Liver (tissue), 9 donors: Measurements from ENCODE around the gene EBLN2. TPM values are rescaled to one million over a fixed set of nuclear protein-coding genes. Genes with fewer than 3 reads are reported as not detected.

Source experiments
- DNase-seq: peaks from one replicate; pipeline ENCODE4 v3.0.0-alpha.2; 2017; ENCODE audit warnings: low spot score
- H3K27ac ChIP-seq, 2 donors: one replicate each; pipeline ENCODE4 v1.7.0; 2013; ENCODE audit warnings: inconsistent platforms in 2 of 2, low read length in 2 of 2, control low read depth in 1 of 2, low read depth in 1 of 2, mild to moderate bottlenecking in 1 of 2
- H3K27me3 ChIP-seq, 4 donors: one replicate each; pipeline versions ENCODE4 v1.6.1 to v1.7.0; 2013; ENCODE audit warnings: low read length in 3 of 4, inconsistent platforms in 1 of 4, mild to moderate bottlenecking in 1 of 4, moderate library complexity in 1 of 4; ENCODE audit not compliant: control insufficient read depth in 4 of 4, insufficient read depth in 4 of 4
- H3K36me3 ChIP-seq, 4 donors: one replicate each; pipeline versions ENCODE4 v1.6.1 to v1.7.0; 2013; ENCODE audit warnings: low read length in 3 of 4, mild to moderate bottlenecking in 3 of 4, low read depth in 1 of 4, moderate library complexity in 1 of 4; ENCODE audit not compliant: control insufficient read depth in 4 of 4, insufficient read depth in 3 of 4
- H3K4me1 ChIP-seq, 4 donors: one replicate each; pipeline versions ENCODE4 v1.6.1 to v1.7.0; 2013; ENCODE audit warnings: low read length in 3 of 4, mild to moderate bottlenecking in 3 of 4, moderate library complexity in 1 of 4; ENCODE audit not compliant: control insufficient read depth in 4 of 4, insufficient read depth in 4 of 4
- H3K4me3 ChIP-seq, 3 donors: one replicate each; pipeline versions ENCODE4 v1.6.1 to v1.7.0; 2013; ENCODE audit warnings: low read length in 3 of 3, control low read depth in 1 of 3, low read depth in 1 of 3, mild to moderate bottlenecking in 1 of 3
- H3K9ac ChIP-seq, 2 donors: one replicate each; pipeline ENCODE4 v1.7.0; 2013; ENCODE audit warnings: low read length in 2 of 2, mild to moderate bottlenecking in 2 of 2, moderate library complexity in 2 of 2, control low read depth in 1 of 2, low read depth in 1 of 2
- H3K9me3 ChIP-seq, 4 donors: one replicate each; pipeline versions ENCODE4 v1.6.1 to v1.7.0; 2013; ENCODE audit warnings: low read length in 3 of 4; ENCODE audit not compliant: control insufficient read depth in 4 of 4
- ATF3 ChIP-seq: IDR thresholded peaks from 2 replicates; pipeline ENCODE4 v1.6.1; 2016; ENCODE audit warnings: antibody characterized with exemption
- CTCF ChIP-seq: fragments of 150-350 bp; IDR thresholded peaks from 2 replicates; pipeline ENCODE4 v1.5.1; 2017; ENCODE audit warnings: improper control_type of control experiment, low read depth, low read length; ENCODE audit not compliant: missing input control
- EGR1 ChIP-seq, 2 donors: IDR thresholded peaks; 2 replicates each; pipeline ENCODE4 v1.6.1; 2016 to 2018; ENCODE audit warnings: antibody characterized with exemption in 2 of 2, low read depth in 2 of 2
- FOXA1 ChIP-seq: IDR thresholded peaks from 2 replicates; pipeline ENCODE4 v1.6.1; 2016; ENCODE audit warnings: antibody characterized with exemption
- FOXA2 ChIP-seq: IDR thresholded peaks from 2 replicates; pipeline ENCODE4 v1.6.1; 2016; ENCODE audit warnings: antibody characterized with exemption
- GABPA ChIP-seq, 2 donors: IDR thresholded peaks in 1 of 2; conservative IDR thresholded peaks in 1 of 2; 2 replicates each; pipeline ENCODE4 v1.6.1; 2016; ENCODE audit warnings: antibody characterized with exemption in 2 of 2, mild to moderate bottlenecking in 1 of 2, moderate library complexity in 1 of 2
- HNF4A ChIP-seq, 2 donors: conservative IDR thresholded peaks; 2 replicates each; pipeline ENCODE4 v1.6.1; 2016; ENCODE audit warnings: antibody characterized with exemption in 2 of 2, mild to moderate bottlenecking in 2 of 2
- HNF4G ChIP-seq: IDR thresholded peaks from 2 replicates; pipeline ENCODE4 v1.6.1; 2016; ENCODE audit warnings: antibody characterized with exemption
- JUND ChIP-seq, 2 donors: IDR thresholded peaks; 2 replicates each; pipeline ENCODE4 v1.6.1; 2016; ENCODE audit warnings: antibody characterized with exemption in 2 of 2
- NR2F2 ChIP-seq: IDR thresholded peaks from 2 replicates; pipeline ENCODE4 v1.6.1; 2016; ENCODE audit warnings: antibody characterized with exemption
- RAD21 ChIP-seq, 2 donors: IDR thresholded peaks; 2 replicates each; pipeline ENCODE4 v1.6.1; 2016; ENCODE audit warnings: antibody characterized with exemption in 2 of 2, mild to moderate bottlenecking in 2 of 2
- RXRA ChIP-seq, 2 donors: IDR thresholded peaks; 2 replicates each; pipeline ENCODE4 v1.6.1; 2017 to 2018; ENCODE audit warnings: antibody characterized with exemption in 2 of 2, mild to moderate bottlenecking in 1 of 2
- SP1 ChIP-seq: IDR thresholded peaks from 2 replicates; pipeline ENCODE4 v1.6.1; 2018; ENCODE audit warnings: antibody characterized with exemption, mild to moderate bottlenecking
- TAF1 ChIP-seq: conservative IDR thresholded peaks from 2 replicates; pipeline ENCODE4 v1.6.1; 2016; ENCODE audit warnings: antibody characterized with exemption, mild to moderate bottlenecking
- YY1 ChIP-seq: IDR thresholded peaks from 2 replicates; pipeline ENCODE4 v1.6.1; 2016; ENCODE audit warnings: antibody characterized with exemption, mild to moderate bottlenecking
- ZBTB33 ChIP-seq: IDR thresholded peaks from 2 replicates; pipeline ENCODE4 v1.6.1; 2016; ENCODE audit warnings: antibody characterized with exemption
- WGBS: extraction: QIAGEN DNeasy Blood & Tissue Kit; methylation state at CpG from one replicate; pipeline ENCODE4 v1.1.7; 2013; 5-methylcytosine and 5-hydroxymethylcytosine counted together
- polyA plus RNA-seq, 2 donors: library from polyadenylated mRNA; stranded (reverse) in 1 of 2; unstranded in 1 of 2; fragments of 200-250 nt in 1 of 2; fragments of >200 nt in 1 of 2; fragmentation: Nextera tagmentation in 1 of 2; extraction: Ambion mirVana in 1 of 2; gene quantifications; one replicate each; pipeline versions ENCODE4 v1.2.1 to v1.2.3, GENCODE V29; 2013 to 2015
- total RNA-seq, 2 donors: library from RNA; depleted of rRNA; stranded (reverse); fragments of >200 nt; gene quantifications; one replicate each; pipeline ENCODE4 v1.2.3, GENCODE V29; 2014
- TF ChIP-seq, protein P1 (sequence below): IDR thresholded peaks from 2 replicates; pipeline ENCODE4 v1.6.1; 2016; ENCODE audit warnings: antibody characterized with exemption
- TF ChIP-seq, protein P2 (sequence below): IDR thresholded peaks from 2 replicates; pipeline ENCODE4 v1.6.1; 2016; ENCODE audit warnings: antibody characterized with exemption, mild to moderate bottlenecking
- donor health status: healthy.
- donor health status: healthy.
- donor health status: healthy.
- donor health status: healthy.
- donor health status: healthy.

EBLN2 gene
- total and polyA plus RNA-seq, 4 donors: 0.31 to 7.2 (median 2.0) TPM

DNA sequence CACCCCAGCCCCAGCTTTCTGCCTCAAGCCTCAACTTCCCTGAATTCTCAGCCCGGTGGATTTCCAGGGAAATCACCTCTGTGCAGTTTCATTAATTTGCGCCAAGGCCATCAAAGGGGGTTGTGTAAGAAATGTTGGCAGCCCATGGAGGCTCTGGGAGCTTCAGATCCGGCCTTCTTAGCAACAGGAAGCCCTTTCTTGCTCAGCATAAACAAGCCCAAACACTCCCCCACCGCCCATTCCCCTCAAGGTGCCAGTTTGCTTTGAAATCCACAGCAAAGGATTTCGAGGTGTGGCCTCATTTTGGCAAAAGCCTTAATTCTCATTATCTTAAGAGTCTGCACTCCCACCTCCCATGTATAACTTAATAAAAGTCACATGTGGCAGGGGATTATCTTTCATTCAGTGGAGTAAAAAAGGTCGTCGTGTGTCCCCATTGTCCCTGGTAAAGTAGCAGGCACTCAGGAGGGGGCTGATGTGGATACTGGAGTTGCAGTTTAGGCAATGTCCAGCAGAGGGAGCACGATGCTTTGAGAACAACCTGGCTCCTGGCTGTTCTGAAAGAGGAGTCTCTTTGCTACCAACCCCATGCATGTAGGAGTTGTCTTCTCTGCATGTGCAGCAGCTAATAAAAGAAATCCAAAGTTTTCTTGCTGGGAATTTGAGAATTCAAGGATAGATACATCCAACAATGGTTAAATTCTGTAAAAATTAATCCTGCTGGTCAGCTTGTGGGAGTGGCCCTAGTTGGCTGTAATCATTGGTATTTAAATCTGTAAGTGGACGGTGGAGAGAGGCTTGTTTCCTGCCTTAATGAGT is 39.5 kb downstream of the EBLN2 start:
- H3K27ac ChIP-seq: no peak overlapping the region
- no peak for TF ChIP-seq ATF3
- TF ChIP-seq CTCF: peak; percentile 93
- peak; percentile 92 to 96 for TF ChIP-seq RAD21 (IDR thresholded peaks at IDR 0.05)

GRCh38 chr3:73101881-73102280 is 40.4 kb downstream of the EBLN2 start:
- TF ChIP-seq NR2F2: no peak
- TF ChIP-seq, protein P1, sequence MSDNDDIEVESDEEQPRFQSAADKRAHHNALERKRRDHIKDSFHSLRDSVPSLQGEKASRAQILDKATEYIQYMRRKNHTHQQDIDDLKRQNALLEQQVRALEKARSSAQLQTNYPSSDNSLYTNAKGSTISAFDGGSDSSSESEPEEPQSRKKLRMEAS: no peak
- no peak for TF ChIP-seq YY1
- no peak for TF ChIP-seq TAF1
- TF ChIP-seq, protein P2, sequence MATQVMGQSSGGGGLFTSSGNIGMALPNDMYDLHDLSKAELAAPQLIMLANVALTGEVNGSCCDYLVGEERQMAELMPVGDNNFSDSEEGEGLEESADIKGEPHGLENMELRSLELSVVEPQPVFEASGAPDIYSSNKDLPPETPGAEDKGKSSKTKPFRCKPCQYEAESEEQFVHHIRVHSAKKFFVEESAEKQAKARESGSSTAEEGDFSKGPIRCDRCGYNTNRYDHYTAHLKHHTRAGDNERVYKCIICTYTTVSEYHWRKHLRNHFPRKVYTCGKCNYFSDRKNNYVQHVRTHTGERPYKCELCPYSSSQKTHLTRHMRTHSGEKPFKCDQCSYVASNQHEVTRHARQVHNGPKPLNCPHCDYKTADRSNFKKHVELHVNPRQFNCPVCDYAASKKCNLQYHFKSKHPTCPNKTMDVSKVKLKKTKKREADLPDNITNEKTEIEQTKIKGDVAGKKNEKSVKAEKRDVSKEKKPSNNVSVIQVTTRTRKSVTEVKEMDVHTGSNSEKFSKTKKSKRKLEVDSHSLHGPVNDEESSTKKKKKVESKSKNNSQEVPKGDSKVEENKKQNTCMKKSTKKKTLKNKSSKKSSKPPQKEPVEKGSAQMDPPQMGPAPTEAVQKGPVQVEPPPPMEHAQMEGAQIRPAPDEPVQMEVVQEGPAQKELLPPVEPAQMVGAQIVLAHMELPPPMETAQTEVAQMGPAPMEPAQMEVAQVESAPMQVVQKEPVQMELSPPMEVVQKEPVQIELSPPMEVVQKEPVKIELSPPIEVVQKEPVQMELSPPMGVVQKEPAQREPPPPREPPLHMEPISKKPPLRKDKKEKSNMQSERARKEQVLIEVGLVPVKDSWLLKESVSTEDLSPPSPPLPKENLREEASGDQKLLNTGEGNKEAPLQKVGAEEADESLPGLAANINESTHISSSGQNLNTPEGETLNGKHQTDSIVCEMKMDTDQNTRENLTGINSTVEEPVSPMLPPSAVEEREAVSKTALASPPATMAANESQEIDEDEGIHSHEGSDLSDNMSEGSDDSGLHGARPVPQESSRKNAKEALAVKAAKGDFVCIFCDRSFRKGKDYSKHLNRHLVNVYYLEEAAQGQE: no peak
- no peak for TF ChIP-seq GABPA (IDR thresholded peaks at IDR 0.05 in 1 of 2, conservative IDR thresholded peaks at IDR 0.05 in 1 of 2)
- TF ChIP-seq HNF4G: no peak
- no peak for TF ChIP-seq SP1
- TF ChIP-seq HNF4A (conservative IDR thresholded peaks at IDR 0.05): no peak
- no peak for TF ChIP-seq FOXA1
- TF ChIP-seq CTCF: no peak
- TF ChIP-seq RXRA (IDR thresholded peaks at IDR 0.05): no peak
- no peak for TF ChIP-seq RAD21 (IDR thresholded peaks at IDR 0.05)
- TF ChIP-seq FOXA2: no peak
- TF ChIP-seq EGR1 (IDR thresholded peaks at IDR 0.05; ENCODE audit: low read depth in 2 of 2): no peak
- TF ChIP-seq JUND (IDR thresholded peaks at IDR 0.05): no peak
- TF ChIP-seq ZBTB33: no peak
- TF ChIP-seq ATF3: no peak
- 48% methylated on average over 2 of the region's 2 CpGs for WGBS

More for the DNA sequence above, 39.5 kb downstream of the EBLN2 start:
- Histone ChIP-seq H3K9me3 (peaks cover 0 to 5% (median 2%) of the 10 kb centered on the region in 4 donors), H3K9ac (no peak overlapping the region), H3K27me3 (no peaks in the 10 kb centered on the region), H3K36me3 (no peaks in the 10 kb centered on the region), H3K4me1 (no peaks in the 10 kb centered on the region), H3K4me3 (no peak overlapping the region)
- 31% methylated on average over 9 of the region's 9 CpGs for WGBS
- peak; percentile 84 for DNase-seq

More at GRCh38 chr3:73101881-73102280, 40.4 kb downstream of the EBLN2 start:
- Histone ChIP-seq H3K4me1 (no peaks in the 10 kb centered on the region), H3K9ac (no peak overlapping the region), H3K4me3 (no peak overlapping the region), H3K36me3 (no peaks in the 10 kb centered on the region), H3K27me3 (no peaks in the 10 kb centered on the region), H3K27ac (no peak overlapping the region), H3K9me3 (peaks cover 0 to 5% (median 2%) of the 10 kb centered on the region in 4 donors)
- DNase-seq: no peak
